Heart left ventricle (tissue), 16 donors: ENCODE results near the gene TMEM238. TPM values are rescaled to one million over a fixed set of nuclear protein-coding genes. Genes with fewer than 3 reads are reported as not detected.
"Not testable (repeated sequence)": the region's sequence is repeated elsewhere in the genome, so short reads cannot be mapped to it uniquely, and the experiment has no call there.

ENCODE experiments used
- ATAC-seq, 4 donors: fragments of 200-7000 bp; cut with Tn5 transposase; one replicate each; pipeline ENCODE4 v1.9.1; 2020 to 2022; ENCODE audit warnings: moderate library complexity in 4 of 4, mild to moderate bottlenecking in 3 of 4, moderate number of reproducible peaks in 1 of 4
- DNase-seq, 5 donors: peaks; one replicate each; pipeline ENCODE4 v3.0.0-alpha.2; 2020
- H3K27ac ChIP-seq, 12 donors: fragments of 200-600 bp; sonication (generic) in 4 of 12; one replicate each; pipeline versions ENCODE4 v1.5.0 to v1.8.0; 2016 to 2022; ENCODE audit warnings: mild to moderate bottlenecking in 2 of 12
- H3K27me3 ChIP-seq, 9 donors: fragments of 200-600 bp; sonication (generic) in 2 of 9; one replicate each; pipeline versions ENCODE4 v1.5.1 to v1.8.0; 2016 to 2022; ENCODE audit warnings: mild to moderate bottlenecking in 3 of 9
- H3K36me3 ChIP-seq, 9 donors: fragments of 200-600 bp; sonication (generic) in 2 of 9; one replicate each; pipeline versions ENCODE4 v1.5.0 to v1.8.0; 2018 to 2022; ENCODE audit warnings: mild to moderate bottlenecking in 2 of 9
- H3K4me1 ChIP-seq, 12 donors: fragments of 200-600 bp; sonication (generic) in 4 of 12; one replicate each; pipeline versions ENCODE4 v1.5.0 to v1.8.0; 2016 to 2022; ENCODE audit warnings: mild to moderate bottlenecking in 3 of 12
- H3K4me3 ChIP-seq, 12 donors: fragments of 200-600 bp; sonication (generic) in 4 of 12; one replicate each; pipeline versions ENCODE4 v1.5.0 to v1.8.0; 2017 to 2022; ENCODE audit warnings: mild to moderate bottlenecking in 9 of 12, moderate library complexity in 4 of 12
- H3K9me3 ChIP-seq, 12 donors: fragments of 200-600 bp; sonication (generic) in 4 of 12; one replicate each; pipeline versions ENCODE4 v1.5.0 to v1.8.0; 2016 to 2022; ENCODE audit warnings: mild to moderate bottlenecking in 1 of 12
- POLR2A ChIP-seq, 2 donors: fragments of 450-650 bp; IDR thresholded peaks; one replicate each; pipeline ENCODE4 v1.6.1; 2017; ENCODE audit warnings: antibody characterized with exemption in 2 of 2, mild to moderate bottlenecking in 2 of 2, moderate library complexity in 2 of 2
- WGBS, 4 donors: extraction: QIAGEN DNeasy Blood & Tissue Kit in 2 of 4; methylation state at CpG; one replicate each; pipeline versions ENCODE4 v1.1.5 to v1.1.7; 2013 to 2018; 5-methylcytosine and 5-hydroxymethylcytosine counted together
- intact Hi-C, 10 donors: fragments of 100-400 bp; cut with DNase I; formaldehyde crosslinking; loops; one replicate each; pipeline versions ENCODE4 v1.11.1 to v1.14.2; 2022
- polyA plus RNA-seq, 2 donors: library from polyadenylated mRNA; stranded (reverse); fragments of 200-250 nt; gene quantifications; one replicate each; pipeline ENCODE4 v1.2.3, GENCODE V29; 2013
- total RNA-seq, 9 donors: library from RNA; depleted of rRNA in 2 of 9; stranded (reverse); fragments of >200 nt in 2 of 9; fragmentation: NEBNext Ultra II Directional in 3 of 9; extraction: Animal tissue kit (Norgen Biotek cat#: 25700) in 3 of 9; gene quantifications; one replicate each; pipeline versions ENCODE4 v1.1.0 to v1.2.4, GENCODE V29; 2016 to 2023
- TF ChIP-seq, protein P1 (sequence below), 12 donors: fragments of 200-600 bp; sonication (generic) in 4 of 12; IDR thresholded peaks; one replicate each; pipeline versions ENCODE4 v1.5.0 to v1.8.0; 2018 to 2022; ENCODE audit warnings: antibody characterized with exemption in 12 of 12, mild to moderate bottlenecking in 5 of 12
- donor health status: ischemic (EF 13 %, LVEDD 7.1; RV severe dilation, severe dysfunction).
- donor health status: healthy with polysubstance abuse.
- donor health status: DM: no; HTN: yes; CAD: no.
- donor health status: DM: no; HTN: no; CAD: no.
- donor health status: ischemic (EF 25% LVEDD 6.9; RV normal size, moderate dysfunction).
- donor health status: ischemic (EF 25% LVEDD 5.7; RV mildly dilated, moderate dysfunction).
- donor health status: healthy.
- donor health status: DM: yes; HTN: yes; CAD: no.
- donor health status: ischemic (EF 35%, LVEDD 5.7; RV mildly dilated, moderate dysfunction).
- donor health status: nonischemic (EF 11% LVEDD 7.7; RV severe dilation, severe dysfunction).
- donor health status: DM: yes; HTN: yes; CAD: no.
- donor health status: PGD.
- donor health status: ischemic (EF 29% LVEDD 5.4; RV normal size, mild dysfunction).
- donor health status: nonischemic (EF 23%, LVEDD 6.1; RV moderate dilation, normal function).

Gene TMEM238
- total and polyA plus RNA-seq, 11 donors: 0.35 to 2.2 (median 0.56) TPM; not detected in 4

DNA sequence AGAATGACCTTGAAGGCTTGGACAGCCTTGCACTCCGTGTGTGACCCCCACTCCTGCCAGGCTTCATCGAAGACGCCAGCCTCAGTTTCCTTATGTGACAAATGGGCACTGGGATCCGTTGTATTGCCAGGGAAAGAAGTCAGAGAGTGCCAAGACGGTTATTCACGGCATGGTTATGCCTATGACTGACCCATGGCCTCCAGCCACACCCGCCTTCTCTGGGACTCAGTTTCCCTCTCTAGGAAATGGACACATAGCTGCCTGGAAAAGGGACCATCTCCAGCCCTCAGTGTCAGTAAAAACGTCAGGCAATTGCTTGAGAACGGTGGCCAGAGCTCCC is 24.4 kb upstream of the TMEM238 start:
- peaks cover 3 to 24% (median 12%) of the 10 kb centered on the region in 12 donors for H3K4me1 ChIP-seq
- WGBS, 4 donors: 67 to 74% (median 68%) methylated on average over 9 of the region's 9 CpGs
- H3K27me3 ChIP-seq: no peaks in the 10 kb centered on the region
- no peak for TF ChIP-seq POLR2A (IDR thresholded peaks at IDR 0.05)
- TF ChIP-seq, protein P1, sequence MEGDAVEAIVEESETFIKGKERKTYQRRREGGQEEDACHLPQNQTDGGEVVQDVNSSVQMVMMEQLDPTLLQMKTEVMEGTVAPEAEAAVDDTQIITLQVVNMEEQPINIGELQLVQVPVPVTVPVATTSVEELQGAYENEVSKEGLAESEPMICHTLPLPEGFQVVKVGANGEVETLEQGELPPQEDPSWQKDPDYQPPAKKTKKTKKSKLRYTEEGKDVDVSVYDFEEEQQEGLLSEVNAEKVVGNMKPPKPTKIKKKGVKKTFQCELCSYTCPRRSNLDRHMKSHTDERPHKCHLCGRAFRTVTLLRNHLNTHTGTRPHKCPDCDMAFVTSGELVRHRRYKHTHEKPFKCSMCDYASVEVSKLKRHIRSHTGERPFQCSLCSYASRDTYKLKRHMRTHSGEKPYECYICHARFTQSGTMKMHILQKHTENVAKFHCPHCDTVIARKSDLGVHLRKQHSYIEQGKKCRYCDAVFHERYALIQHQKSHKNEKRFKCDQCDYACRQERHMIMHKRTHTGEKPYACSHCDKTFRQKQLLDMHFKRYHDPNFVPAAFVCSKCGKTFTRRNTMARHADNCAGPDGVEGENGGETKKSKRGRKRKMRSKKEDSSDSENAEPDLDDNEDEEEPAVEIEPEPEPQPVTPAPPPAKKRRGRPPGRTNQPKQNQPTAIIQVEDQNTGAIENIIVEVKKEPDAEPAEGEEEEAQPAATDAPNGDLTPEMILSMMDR (IDR thresholded peaks at IDR 0.05): no peak
- H3K27ac ChIP-seq: peak overlapping the region; percentile 83 to 99 (median 97)
- ATAC-seq (no peak), DNase-seq (no peak)
- H3K9me3 ChIP-seq: peaks cover 0 to 6% (median 0%) of the 10 kb centered on the region in 12 donors
- peaks cover 0 to 25% (median 16%) of the 10 kb centered on the region in 9 donors for H3K36me3 ChIP-seq
- intact Hi-C loops: loop anchor here in 2 of 10 donors (1.0 to 2.0 kb wide), 2 partner anchors 23 to 24 kb away; partner anchors contain the start of genes RPL28 (in 2 of the 2) and TMEM238 (in 1 of the 2)
- H3K4me3 ChIP-seq: peak overlapping the region in 11 of 12 donors; percentile 74 to 99 (median 92)

DNA sequence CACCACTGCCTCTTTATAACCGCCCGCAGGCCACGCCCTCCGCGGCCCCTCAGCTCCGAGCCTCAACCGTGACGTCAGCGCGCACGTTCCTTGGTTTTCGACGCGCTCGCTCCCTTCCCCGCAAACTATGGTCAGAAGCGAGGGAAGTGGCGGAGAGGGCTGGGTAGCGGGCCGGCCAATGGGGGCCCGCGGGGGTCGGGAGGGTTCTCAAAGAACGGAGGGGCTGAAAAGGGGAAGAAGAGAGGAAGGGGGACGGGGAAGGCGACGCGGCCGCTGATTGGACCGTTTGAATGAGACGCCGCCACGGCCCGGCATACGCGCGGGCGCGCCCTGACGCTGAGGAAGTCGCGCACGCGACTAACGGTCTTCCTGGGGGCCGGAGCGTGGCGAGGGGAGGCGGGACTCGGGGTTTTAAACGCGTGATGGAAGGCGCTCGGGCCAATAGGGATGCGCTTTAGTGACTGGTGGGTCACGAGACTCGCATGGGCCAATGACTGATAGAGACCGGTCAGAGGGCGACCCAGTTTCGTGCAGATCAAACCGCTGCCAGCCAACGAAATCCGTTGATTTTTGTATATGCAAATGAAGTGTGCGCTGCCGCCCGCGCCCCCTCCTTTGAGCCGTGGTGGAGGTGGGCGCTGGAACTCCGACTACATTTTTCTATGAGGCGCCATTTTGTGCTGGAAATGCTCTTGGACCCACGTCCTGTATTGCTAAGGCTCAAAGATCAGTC is 23.9 kb upstream of the TMEM238 start:
- Histone ChIP-seq H3K36me3 (peaks cover 0 to 31% (median 21%) of the 10 kb centered on the region in 9 donors), H3K4me3 (peak overlapping the region; percentile 74 to 99 (median 90)), H3K4me1 (peaks cover 3 to 24% (median 12%) of the 10 kb centered on the region in 12 donors), H3K27ac (peak overlapping the region; percentile 84 to 99 (median 97)), H3K9me3 (peaks cover 0 to 6% (median 0%) of the 10 kb centered on the region in 12 donors), H3K27me3 (no peaks in the 10 kb centered on the region)
- peak; percentile 99 to 100 (median 99) for DNase-seq
- peak in 1 of 2 donors; percentile 70 for TF ChIP-seq POLR2A (IDR thresholded peaks at IDR 0.05)
- TF ChIP-seq, protein P1 (IDR thresholded peaks at IDR 0.05): no peak
- 0 to 1% (median 0%) methylated on average over 52 to 72 of the region's 72 CpGs for WGBS, 4 donors
- ATAC-seq: peak; percentile 97 to 98 (median 97)
- intact Hi-C loops: loop anchor here in 2 of 10 donors (1.0 to 2.0 kb wide), 2 partner anchors 23 kb away; partner anchors contain the start of genes RPL28 (in 2 of the 2) and TMEM238 (in 1 of the 2)

DNA sequence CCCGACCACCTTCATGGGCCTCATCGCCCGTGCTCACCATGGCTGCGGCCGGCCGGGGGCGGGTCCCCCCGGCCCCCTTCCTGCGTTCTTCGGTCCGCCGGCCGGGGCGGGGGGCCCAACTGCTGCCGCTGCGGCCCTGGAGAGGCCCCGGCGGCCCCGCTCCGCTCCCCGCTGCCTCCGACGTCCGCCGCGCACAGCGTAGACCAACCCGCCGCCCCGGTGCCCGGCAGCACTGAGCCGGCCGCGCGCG is 23.4 kb upstream of the TMEM238 start, which contains the start of gene UBE2S:
Gene UBE2S, minus strand, starts transcription at position 239 of the 250 bp plus-strand sequence. Its CDS starts 199 bp downstream, at position 40.
- DNase-seq, ATAC-seq, H3K9me3 ChIP-seq, H3K27me3 ChIP-seq, intact Hi-C loops: not testable (repeated sequence)
- peak in 1 of 2 donors; percentile 98 for TF ChIP-seq POLR2A (IDR thresholded peaks at IDR 0.05)
- WGBS, 4 donors: 0 to 1% (median 1%) methylated on average over 32 to 36 of the region's 36 CpGs; no CpG with 5 or more reads in 1 of the 4 donors
- Histone ChIP-seq H3K27ac (peak within 1 kb of the TSS; percentile 84 to 99 (median 97)), H3K36me3 (peaks cover 0 to 36% (median 26%) of the 10 kb centered on the region in 9 donors), H3K4me1 (peaks cover 3 to 27% (median 12%) of the 10 kb centered on the region in 12 donors), H3K4me3 (peak within 1 kb of the TSS; percentile 74 to 99 (median 90))

DNA sequence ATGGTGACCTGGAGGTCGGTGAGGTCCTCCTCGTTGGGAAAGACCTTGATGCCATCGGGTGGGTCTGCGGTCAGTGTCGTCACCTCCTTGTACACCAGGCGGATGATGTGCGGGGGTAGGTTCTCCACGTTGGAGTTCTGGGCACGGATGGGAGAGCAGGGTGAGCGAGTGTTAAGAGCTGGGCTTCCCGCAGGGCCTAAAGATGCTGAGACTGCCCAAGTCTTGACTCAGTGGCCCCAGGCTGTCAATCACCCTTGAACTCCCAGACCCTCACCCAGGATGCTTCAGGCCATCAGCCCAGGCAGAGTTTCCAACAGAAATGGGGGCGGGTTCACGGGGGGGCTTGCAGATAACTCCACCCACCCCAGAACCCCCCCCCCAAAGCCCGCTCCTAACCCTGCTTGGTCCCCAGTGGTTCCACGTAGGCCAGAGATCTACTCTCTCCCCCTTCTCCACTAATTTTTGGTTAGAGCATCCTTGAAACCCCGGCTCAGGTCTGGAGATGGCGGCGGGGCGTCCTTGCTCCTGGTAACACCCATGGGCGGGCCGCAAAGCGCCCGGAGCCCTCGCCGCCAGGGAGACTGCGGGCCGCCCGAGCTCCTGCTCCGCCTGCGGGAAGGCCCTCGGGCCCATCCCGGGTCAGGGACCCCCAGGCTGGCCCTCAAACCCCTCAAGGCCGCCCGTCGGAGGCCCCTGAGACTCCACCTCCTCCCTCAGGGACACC is 22.9 kb upstream of the TMEM238 start:
- intact Hi-C loops: no loop called here
- peak in 2 of 4 donors; percentile 2 to 13 for ATAC-seq
- TF ChIP-seq POLR2A (IDR thresholded peaks at IDR 0.05): no peak
- TF ChIP-seq, protein P1 (IDR thresholded peaks at IDR 0.05): no peak

More for the DNA sequence above, 22.9 kb upstream of the TMEM238 start:
- Histone ChIP-seq H3K4me1 (peaks cover 3 to 27% (median 12%) of the 10 kb centered on the region in 12 donors), H3K9me3 (peaks cover 0 to 6% (median 0%) of the 10 kb centered on the region in 12 donors), H3K27ac (peak overlapping the region; percentile 84 to 99 (median 97)), H3K4me3 (peak overlapping the region; percentile 74 to 99 (median 90)), H3K27me3 (no peaks in the 10 kb centered on the region), H3K36me3 (peaks cover 0 to 40% (median 31%) of the 10 kb centered on the region in 9 donors)
- WGBS, 4 donors: 12 to 17% (median 14%) methylated on average over 21 to 35 of the region's 35 CpGs
- DNase-seq: peak in 2 of 5 donors; percentile 26 to 46
